Renal cortex interstitium (tissue), 11 donors: ENCODE results near the gene HNMT. TPM values are rescaled to one million over a fixed set of nuclear protein-coding genes. Genes with fewer than 3 reads are reported as not detected.

Source experiments
- DNase-seq, 11 donors: peaks; one replicate each; pipeline ENCODE4 v3.0.0-alpha.2; 2013; ENCODE audit warnings: low read depth in 9 of 11, low spot score in 4 of 11; ENCODE audit errors: extremely low read depth in 1 of 11
- polyA plus RNA-seq, 3 donors: library from polyadenylated mRNA; unstranded; fragments of 120-200 nt; gene quantifications; one replicate each; pipeline ENCODE4 v1.2.1, GENCODE V29; 2013; ENCODE audit not compliant: insufficient read length in 3 of 3

Gene HNMT
- polyA plus RNA-seq, 3 donors, result 63.9 to 73.8 (median 65.0) TPM

GRCh38 chr2:138060301-138060635 is 96.0 kb downstream of the HNMT start:
- DNase-seq, result no peak

DNA sequence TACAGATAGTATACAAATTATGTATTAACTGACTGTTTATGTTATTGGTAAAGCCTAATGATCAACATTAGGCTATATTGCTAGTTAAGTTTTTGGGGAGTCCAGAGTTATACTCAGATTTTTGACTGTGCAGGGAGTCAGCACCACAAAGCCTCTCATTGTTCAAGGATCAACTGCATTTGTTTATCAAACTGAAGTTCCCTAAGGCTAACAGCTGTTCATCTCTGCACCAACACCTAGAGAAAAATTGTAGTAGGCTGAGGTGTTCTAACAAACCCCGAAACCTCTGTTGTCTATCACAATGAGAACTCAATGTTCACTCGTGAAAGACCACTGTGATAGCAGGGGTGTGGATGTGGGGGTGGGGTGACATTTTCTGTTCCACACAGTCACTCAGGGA is 97.7 kb downstream of the HNMT start:
- no peak for DNase-seq

GRCh38 chr2:138063181-138063580 is 98.9 kb downstream of the HNMT start:
- DNase-seq, result no peak
